Measurements from ENCODE around the gene AGBL1.
"Not testable (repeated sequence)": the region's sequence is repeated elsewhere in the genome, so short reads cannot be mapped to it uniquely, and the experiment has no call there.

The AGBL1 gene

GRCh38 chr15:86082619-86083380 lies 3.1 kb downstream of the AGBL1 start:
- DNase-seq (ENCODE audit: low spot score) = no peak

DNA sequence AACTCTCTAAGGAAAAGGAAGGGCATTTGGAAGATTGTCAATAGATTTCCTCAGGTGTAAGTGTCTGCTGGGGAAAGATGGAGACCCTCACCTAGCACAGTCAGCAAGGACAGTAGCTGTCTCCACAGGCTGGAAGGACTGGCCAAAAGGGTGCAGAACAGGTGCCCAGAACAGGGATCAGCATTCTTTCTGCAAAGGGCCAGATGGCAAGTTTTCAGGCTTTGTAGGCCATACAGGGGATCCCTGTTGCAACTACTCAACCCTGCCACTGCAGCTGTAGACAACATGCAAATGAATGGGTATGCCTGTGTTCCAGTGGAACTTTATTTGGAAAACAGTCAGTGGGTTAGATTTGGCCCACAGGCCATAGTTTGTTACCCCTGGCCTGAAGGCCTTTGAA lies 8.1 kb downstream of the AGBL1 start:
- no peak for DNase-seq (ENCODE audit: low spot score)

GRCh38 chr15:86089422-86089821 lies 9.8 kb downstream of the AGBL1 start:
- DNase-seq (ENCODE audit: low spot score) = no peak

- no peak for DNase-seq (ENCODE audit: low spot score)
Measured at GRCh38 chr15:86101818-86102217, 22.1 kb downstream of the AGBL1 start.

DNA sequence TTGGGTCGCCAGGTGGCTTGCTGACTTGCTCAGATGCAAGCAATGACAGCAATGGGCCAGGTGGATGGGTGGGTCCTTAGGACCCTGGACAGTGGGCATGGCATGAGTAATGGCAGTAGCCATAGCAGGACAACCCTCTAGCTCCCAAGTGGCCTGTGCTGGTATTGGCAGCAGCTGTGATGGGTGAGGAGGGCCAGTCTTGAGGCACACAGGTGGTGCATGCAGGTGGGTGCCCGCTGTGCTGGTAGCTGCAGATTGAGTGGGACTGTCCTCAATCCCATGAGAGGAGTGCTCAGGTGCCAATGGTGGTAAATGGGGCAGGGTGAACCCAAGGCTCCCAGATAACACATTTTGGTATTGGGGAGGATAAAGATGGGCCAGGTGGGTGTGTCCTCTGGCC lies 24.2 kb downstream of the AGBL1 start:
- DNase-seq (ENCODE audit: low spot score) = no peak

DNA sequence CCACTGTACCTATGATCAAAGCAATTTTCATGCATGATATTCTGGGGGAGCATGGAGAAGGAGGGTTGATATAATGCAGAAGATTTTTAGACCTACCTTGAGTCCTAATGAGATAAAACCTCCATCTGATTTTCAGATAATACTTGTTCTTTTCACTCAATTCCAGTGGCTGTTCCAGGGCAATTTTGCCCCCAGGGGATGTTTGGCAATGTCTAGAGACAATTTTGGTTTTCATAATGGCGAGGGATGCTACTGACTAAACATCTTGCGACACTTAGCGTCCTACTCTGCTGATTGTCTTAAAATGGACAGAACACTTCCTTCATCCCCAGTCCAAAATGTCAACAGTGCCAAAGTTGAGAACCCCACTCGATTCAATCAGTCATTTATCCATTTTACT lies 26.6 kb downstream of the AGBL1 start:
- no peak for DNase-seq (ENCODE audit: low spot score)

DNA sequence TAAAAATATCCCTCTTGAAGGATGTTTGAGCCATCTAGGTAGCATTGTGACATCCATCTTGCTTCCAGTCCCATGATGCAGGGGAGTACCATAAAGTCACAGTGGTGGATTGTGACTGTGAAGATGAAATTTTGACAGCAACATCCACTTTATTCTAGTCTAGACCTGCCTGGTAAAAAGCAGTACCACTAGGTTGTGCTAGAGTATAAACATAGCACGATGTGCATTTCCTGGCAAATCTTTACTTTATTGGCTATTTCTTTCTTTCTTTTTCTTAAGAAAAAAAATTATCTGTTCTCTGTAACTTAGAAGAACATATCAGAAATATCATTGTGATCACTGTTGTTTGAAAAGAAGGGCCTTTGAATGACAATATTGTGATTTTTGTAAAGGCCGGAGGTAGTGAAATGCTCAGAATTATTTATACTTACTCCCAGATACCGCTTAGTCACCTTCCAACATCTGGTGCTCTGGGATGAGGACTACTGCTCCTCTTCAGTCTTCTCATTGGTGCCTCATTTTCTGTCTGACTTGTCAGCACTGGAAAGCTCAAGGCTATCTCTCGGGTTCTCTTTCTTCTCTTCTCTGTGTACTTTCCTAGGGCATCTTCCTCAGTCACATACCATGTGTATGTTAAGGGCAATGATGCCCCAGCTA lies 35.6 kb downstream of the AGBL1 start:
- DNase-seq (ENCODE audit: low spot score) = no peak

DNA sequence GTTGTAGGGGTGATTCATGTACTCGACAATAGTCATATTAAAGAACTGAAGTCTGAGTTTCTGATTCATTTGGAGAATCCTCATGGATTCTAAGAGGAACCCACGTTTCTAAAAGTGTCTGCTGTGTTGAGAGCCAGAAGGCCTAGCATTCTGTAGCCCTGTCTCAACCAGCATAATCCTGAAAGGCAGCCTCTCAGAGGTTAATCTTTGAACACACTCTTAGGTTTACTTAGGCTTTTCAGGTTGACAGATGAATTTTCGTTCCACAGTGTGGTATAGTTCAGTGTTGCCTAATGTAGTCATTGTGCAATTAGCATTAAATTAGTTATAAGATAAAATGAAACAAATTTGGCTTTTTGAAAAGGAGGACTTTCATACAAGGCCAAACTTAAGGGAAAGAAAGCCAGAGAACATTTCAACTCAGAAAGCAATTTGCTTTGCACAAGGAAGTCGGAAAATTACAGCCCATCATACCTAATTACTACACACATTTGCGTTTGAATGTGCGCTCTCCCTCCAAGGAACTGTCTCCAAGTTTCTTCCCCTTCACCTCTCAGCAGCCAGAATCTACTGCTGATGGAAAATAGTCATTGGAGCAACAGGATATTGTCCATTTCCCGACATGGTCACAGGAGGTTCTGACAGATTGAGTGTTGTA lies 42.0 kb downstream of the AGBL1 start:
- DNase-seq (ENCODE audit: low spot score) = no peak

DNA sequence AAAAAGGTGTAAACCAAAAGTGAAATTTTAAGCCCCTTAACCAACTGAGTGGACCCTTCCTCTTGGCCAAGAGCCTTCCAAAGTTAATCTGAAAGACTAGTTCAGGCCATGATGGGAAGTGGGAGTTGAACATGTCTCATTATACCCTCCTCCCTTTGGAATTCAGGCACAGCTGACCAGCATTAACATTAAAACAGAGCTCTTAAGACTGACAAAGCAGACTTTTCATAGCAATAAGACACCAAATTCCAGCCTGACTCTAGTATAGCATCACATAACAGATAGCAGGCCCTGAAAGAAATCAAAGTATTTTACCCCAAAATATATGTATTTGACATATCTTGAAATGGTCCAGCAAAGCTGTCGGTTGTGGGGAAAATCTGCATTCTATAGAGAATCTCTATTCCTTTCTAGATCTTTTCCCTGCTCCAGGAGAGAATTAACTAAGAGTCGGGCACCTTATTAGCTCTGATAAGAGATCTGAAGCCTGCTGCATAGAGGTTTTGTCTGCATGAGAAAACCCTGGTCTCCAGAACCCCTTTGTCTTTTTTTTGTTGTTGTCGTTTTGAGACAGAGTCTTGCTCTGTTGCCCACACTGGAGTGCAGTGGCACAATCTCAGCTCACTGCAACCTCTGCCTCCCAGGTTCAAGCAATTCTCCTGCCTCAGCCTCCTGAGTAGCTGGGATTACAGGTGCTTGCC lies 43.2 kb downstream of the AGBL1 start:
- DNase-seq (ENCODE audit: low spot score) = not testable (repeated sequence)

GRCh38 chr15:86125775-86126174 lies 46.1 kb downstream of the AGBL1 start:
- no peak for DNase-seq (ENCODE audit: low spot score)

DNA sequence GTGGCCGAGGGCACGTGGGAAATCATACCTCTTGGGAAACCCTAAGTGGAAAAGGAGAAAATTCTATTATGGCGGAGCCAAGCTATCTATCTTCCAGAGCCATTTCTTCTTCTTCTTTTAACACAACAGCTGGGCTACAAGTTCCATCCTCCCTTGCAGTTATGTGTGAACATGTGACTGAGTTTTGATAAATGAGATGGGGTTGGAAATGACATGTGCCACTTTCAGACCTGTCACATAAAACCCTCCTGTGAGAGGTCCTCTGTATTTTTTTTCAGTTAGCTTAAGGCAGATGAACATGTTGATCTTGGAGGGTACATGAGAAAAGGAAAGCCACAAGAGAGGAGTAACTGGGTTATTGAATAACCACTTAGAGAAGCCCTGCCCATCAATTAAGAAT lies 47.9 kb downstream of the AGBL1 start:
- no peak for DNase-seq (ENCODE audit: low spot score)

DNA sequence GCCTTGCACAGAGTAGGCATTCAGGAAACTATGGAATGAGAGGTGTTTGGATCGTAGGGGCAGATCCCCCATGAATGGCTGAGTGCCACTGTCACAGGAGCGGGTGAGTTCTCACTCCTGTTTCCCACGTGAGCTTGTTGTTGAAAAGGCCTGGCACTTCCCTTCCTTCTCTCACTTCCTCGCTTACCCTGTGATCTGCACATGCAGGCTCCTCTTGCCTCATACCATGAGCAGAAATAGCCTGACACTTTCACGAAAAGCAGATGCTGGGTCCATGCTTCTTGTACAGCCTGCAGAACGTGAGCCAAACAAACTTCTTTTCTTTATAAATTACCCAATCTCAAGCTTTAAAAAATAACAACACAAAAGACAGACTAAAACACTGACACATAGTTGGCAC lies 55.4 kb downstream of the AGBL1 start:
- no peak for DNase-seq (ENCODE audit: low spot score)

GRCh38 chr15:86136861-86137260 lies 57.2 kb downstream of the AGBL1 start:
- DNase-seq (ENCODE audit: low spot score) = no peak

- DNase-seq (ENCODE audit: low spot score) = no peak
Measured at GRCh38 chr15:86138798-86139197, 59.1 kb downstream of the AGBL1 start.

DNA sequence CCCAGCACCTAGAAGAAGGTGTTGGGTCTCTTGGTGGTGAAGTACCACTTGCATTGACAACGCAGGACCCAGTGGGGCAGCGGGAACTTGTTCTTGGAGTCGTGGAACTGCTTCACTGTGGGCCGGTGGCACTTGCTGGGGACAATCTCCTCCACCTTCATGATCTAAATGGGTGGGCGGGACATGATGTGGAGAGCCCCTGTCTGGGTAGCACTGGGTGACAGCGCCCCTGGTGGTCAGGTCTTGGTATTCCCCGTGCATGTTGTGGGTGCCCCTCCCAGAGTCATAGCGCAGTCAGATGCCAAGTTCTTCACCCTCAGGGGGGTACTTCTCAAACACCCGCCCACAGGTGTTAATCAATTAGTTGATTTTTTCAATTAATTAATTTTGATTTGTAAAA lies 60.2 kb downstream of the AGBL1 start:
- DNase-seq (ENCODE audit: low spot score) = no peak

- DNase-seq (ENCODE audit: low spot score) = no peak
Measured at GRCh38 chr15:86154705-86155104, 75.0 kb downstream of the AGBL1 start.

DNA sequence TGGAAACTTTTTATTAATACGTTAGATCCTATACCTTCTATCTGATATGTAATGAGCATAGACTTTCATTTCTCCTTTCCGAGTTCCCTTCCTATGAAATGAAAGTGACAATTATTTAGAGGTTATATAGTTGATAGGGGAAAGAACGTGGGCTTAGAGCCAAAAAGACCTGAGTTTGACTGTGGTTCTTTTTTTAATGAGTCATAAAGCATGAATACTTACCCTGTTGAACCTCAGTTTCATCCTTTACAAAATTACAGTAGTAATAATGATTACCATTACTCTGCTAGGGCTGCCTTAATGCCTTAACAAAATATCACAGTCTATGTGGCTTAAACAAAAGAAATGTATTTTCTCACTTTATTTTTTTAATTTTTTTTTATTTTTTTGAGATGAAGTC lies 75.9 kb downstream of the AGBL1 start:
- no peak for DNase-seq (ENCODE audit: low spot score)

GRCh38 chr15:86157606-86158293 lies 78.1 kb downstream of the AGBL1 start:
- DNase-seq (ENCODE audit: low spot score) = no peak

- no peak for DNase-seq (ENCODE audit: low spot score)
Measured at GRCh38 chr15:86159468-86159867, 79.8 kb downstream of the AGBL1 start.

DNA sequence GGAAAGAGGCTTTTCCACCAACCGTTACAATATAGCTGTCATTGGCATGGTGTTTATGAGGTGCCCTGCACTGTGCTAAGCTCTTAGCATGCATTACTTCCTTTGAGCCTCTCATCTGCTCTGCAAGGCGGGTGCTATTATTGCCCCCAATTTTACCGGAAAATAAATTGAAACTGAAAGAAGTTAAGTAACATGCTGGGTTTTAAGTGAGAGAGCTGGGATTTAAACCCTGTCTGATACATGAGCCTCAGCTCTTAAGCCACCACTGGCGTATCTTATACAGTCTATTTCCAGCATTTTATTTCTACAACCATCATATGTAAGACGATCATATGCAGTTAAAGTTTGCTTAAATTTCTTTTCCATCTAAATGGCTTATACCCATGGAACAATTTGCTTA lies 81.6 kb downstream of the AGBL1 start:
- no peak for DNase-seq (ENCODE audit: low spot score)

- DNase-seq (ENCODE audit: low spot score) = no peak
Measured at GRCh38 chr15:86162172-86162591, 82.5 kb downstream of the AGBL1 start.

DNA sequence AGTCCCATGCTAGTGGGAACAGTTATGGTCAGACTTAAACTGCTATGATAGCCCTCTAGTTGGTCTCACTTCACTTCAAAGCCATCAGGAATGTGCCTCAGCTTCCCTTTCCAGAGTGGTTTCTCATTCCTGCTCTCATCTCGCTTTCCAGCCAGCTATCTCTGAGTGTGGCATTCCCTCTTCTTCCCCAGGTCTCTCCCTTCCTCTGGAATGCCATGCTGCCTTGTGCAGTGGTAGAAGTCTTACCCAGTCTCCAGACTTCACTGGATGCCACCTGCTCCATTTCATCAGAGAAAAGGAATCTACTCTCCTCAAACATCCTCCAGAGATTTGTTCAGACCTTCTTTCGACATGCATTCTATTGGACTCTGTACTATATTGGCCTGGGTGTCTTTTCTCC lies 83.0 kb downstream of the AGBL1 start:
- DNase-seq (ENCODE audit: low spot score) = no peak

All from AG20443 (cell line).